Activated CD8-positive, alpha-beta memory T cell treated with anti-CD3 and anti-CD28 coated beads for 48 hours (primary cell): ENCODE data around the gene DSC2.
"Not testable (repeated sequence)": the region's sequence is repeated elsewhere in the genome, so short reads cannot be mapped to it uniquely, and the experiment has no call there.

Experiments
- DNase-seq, 3 experiments: peaks; one replicate each; pipeline ENCODE4 v3.0.0-alpha.2; 2020; ENCODE audit warnings: low read depth in 2 of 3, low spot score in 2 of 3

Gene DSC2

GRCh38 chr18:31102025-31102684, at the start of gene DSC2:
Gene DSC2 (minus strand): TSS chr18:31102421. CDS start chr18:31101971, 450 bp downstream.
- DNase-seq: no peak

- no peak for DNase-seq
These were observed 47.1 kb upstream of the DSC2 start for GRCh38 chr18:31149351-31149750.

GRCh38 chr18:31148600-31148999, 46.4 kb upstream of the DSC2 start:
- no peak for DNase-seq

GRCh38 chr18:31146809-31147208, 44.6 kb upstream of the DSC2 start:
- no peak for DNase-seq

GRCh38 chr18:31143025-31143424, 40.8 kb upstream of the DSC2 start:
- DNase-seq: no peak

- DNase-seq: no peak
These were observed 36.5 kb upstream of the DSC2 start for GRCh38 chr18:31138709-31139108.

- no peak for DNase-seq
These were observed 32.8 kb upstream of the DSC2 start for GRCh38 chr18:31134988-31135529.

- no peak for DNase-seq
These were observed 27.3 kb upstream of the DSC2 start for GRCh38 chr18:31129398-31130115.

GRCh38 chr18:31125878-31126277, 23.7 kb upstream of the DSC2 start:
- no peak for DNase-seq

- not testable (repeated sequence) for DNase-seq
These were observed 20.9 kb upstream of the DSC2 start for GRCh38 chr18:31123125-31123524.

GRCh38 chr18:31120594-31120993, 18.4 kb upstream of the DSC2 start:
- no peak for DNase-seq

- DNase-seq: no peak
These were observed 14.8 kb upstream of the DSC2 start for GRCh38 chr18:31116853-31117595.

GRCh38 chr18:31112804-31113203, 10.6 kb upstream of the DSC2 start:
- no peak for DNase-seq

- DNase-seq: no peak
These were observed 3.5 kb upstream of the DSC2 start for GRCh38 chr18:31105733-31106132.

- DNase-seq: no peak
These were observed 2.2 kb upstream of the DSC2 start for GRCh38 chr18:31104444-31104843.

GRCh38 chr18:31103423-31103822, 1.2 kb upstream of the DSC2 start:
- no peak for DNase-seq

- no peak for DNase-seq
These were observed 720 bp upstream of the DSC2 start for GRCh38 chr18:31102941-31103340.

- DNase-seq: no peak
These were observed 817 bp downstream of the DSC2 start for GRCh38 chr18:31101183-31102024.

GRCh38 chr18:31100436-31101182, 1.6 kb downstream of the DSC2 start:
- no peak for DNase-seq
